HL-60 (cell line): ENCODE results near the gene B4GALT1.

Experiments used
- GABPA ChIP-seq: IDR thresholded peaks from 2 replicates; pipeline ENCODE4 v1.6.1; 2012; ENCODE audit warnings: low read depth
- POLR2AphosphoS5 ChIP-seq: IDR thresholded peaks from 2 replicates; pipeline ENCODE4 v1.6.1; 2012; ENCODE audit warnings: low read depth
- REST ChIP-seq: IDR thresholded peaks from 2 replicates; pipeline ENCODE4 v1.6.1; 2012; ENCODE audit warnings: low read depth; ENCODE audit not compliant: insufficient replicate concordance
- SPI1 ChIP-seq: IDR thresholded peaks from 2 replicates; pipeline ENCODE4 v1.6.1; 2012; ENCODE audit warnings: low read depth, mild to moderate bottlenecking, borderline replicate concordance
- TF ChIP-seq, protein P1 (sequence below): IDR thresholded peaks from one replicate; pipeline ENCODE4 v1.5.1; 2011; ENCODE audit warnings: low read length, control low read depth, inconsistent platforms; ENCODE audit not compliant: insufficient read depth

DNA sequence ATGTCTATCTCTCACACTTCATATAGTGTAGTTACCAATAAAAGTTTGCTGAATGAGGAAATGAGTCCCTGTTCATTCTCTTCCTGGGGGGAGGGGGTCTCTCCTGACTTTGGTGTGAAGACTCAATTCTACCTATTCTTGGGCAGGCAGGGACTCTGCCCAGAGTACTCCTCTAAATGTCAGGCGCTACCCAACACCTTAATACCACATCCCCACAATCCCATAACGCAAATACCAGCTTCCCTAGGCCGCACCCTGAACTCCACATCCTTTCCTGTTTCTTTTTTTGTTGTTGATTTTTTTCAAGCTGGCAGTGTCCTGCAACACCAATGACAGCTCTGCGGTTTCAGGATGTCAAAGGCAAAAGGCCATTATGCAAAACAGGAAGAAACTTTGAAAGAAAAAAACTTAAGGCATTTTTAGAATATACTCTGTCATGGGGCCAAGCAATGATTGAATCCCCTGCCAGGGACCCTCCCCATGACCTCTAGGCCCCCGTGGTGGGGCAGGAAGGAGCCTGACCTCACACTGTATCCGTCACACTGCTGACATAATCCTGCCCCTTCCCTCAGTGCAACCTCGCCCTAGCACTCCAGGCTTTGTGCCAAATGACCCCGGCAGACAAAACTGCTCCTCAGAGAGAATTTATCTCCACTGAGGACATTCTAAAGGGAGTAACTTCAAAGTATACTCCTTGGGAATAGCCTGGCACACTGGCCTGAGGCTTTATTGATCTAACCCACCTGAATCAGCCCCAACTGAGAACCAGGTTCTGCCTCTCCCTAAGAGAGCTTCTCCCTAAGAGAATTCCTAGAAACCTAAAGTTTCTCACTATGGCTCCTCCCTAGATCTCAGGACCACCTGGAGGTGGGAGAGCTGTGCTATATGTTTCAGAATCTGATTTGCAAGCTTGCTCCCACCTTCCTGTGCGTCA, 8.0 kb downstream of the B4GALT1 start:
- TF ChIP-seq, protein P1, sequence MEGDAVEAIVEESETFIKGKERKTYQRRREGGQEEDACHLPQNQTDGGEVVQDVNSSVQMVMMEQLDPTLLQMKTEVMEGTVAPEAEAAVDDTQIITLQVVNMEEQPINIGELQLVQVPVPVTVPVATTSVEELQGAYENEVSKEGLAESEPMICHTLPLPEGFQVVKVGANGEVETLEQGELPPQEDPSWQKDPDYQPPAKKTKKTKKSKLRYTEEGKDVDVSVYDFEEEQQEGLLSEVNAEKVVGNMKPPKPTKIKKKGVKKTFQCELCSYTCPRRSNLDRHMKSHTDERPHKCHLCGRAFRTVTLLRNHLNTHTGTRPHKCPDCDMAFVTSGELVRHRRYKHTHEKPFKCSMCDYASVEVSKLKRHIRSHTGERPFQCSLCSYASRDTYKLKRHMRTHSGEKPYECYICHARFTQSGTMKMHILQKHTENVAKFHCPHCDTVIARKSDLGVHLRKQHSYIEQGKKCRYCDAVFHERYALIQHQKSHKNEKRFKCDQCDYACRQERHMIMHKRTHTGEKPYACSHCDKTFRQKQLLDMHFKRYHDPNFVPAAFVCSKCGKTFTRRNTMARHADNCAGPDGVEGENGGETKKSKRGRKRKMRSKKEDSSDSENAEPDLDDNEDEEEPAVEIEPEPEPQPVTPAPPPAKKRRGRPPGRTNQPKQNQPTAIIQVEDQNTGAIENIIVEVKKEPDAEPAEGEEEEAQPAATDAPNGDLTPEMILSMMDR, result no peak
- TF ChIP-seq POLR2AphosphoS5 (no peak), SPI1 (no peak), REST (no peak), GABPA (no peak)
